Measurements from ENCODE around the gene EYA4.

Gene EYA4

GRCh38 chr6:133377219-133377618 lies 136.1 kb downstream of the EYA4 start:
- H3K4me2 ChIP-seq (ENCODE audit: low read depth, low read length, poor library complexity, severe bottlenecking): no peak overlapping the region
- no peak for TF ChIP-seq EZH2phosphoT487 (conservative IDR thresholded peaks at IDR 0.05; ENCODE audit: low read length)
- TF ChIP-seq CTCF (IDR thresholded peaks at IDR 0.05; ENCODE audit: insufficient read depth, low read length, poor library complexity, severe bottlenecking): no peak

GRCh38 chr6:133380047-133380446 lies 138.9 kb downstream of the EYA4 start:
- no peak overlapping the region for H3K4me3 ChIP-seq (ENCODE audit: insufficient read depth, low read length, poor library complexity, severe bottlenecking)
- no peak overlapping the region for H2AFZ ChIP-seq (ENCODE audit: low read depth, low read length, severe bottlenecking)
- TF ChIP-seq EZH2phosphoT487 (conservative IDR thresholded peaks at IDR 0.05; ENCODE audit: low read length) (no peak), CTCF (IDR thresholded peaks at IDR 0.05; ENCODE audit: insufficient read depth, low read length, poor library complexity, severe bottlenecking) (no peak)
- H4K20me1 ChIP-seq (ENCODE audit: low read depth, low read length): no peaks in the 10 kb centered on the region
- no peaks in the 10 kb centered on the region for H3K36me3 ChIP-seq (ENCODE audit: low read length)
- no peak overlapping the region for H3K4me2 ChIP-seq (ENCODE audit: low read depth, low read length, poor library complexity, severe bottlenecking)
- H3K27me3 ChIP-seq (ENCODE audit: low read length): no peaks in the 10 kb centered on the region
- no peak overlapping the region for H3K9ac ChIP-seq (ENCODE audit: low read length)
- no peaks in the 10 kb centered on the region for H3K9me2 ChIP-seq (replicated peaks; ENCODE audit: insufficient read depth, low read length)
- H3F3A ChIP-seq (ENCODE audit: insufficient read depth): no peaks in the 10 kb centered on the region
- H3K9me3 ChIP-seq (ENCODE audit: insufficient read depth, low read length): no peaks in the 10 kb centered on the region
- no peaks in the 10 kb centered on the region for H3K79me2 ChIP-seq (ENCODE audit: insufficient read depth, low read length)
- no peak overlapping the region for H3K27ac ChIP-seq (ENCODE audit: low read depth, low read length)

More at GRCh38 chr6:133377219-133377618, 136.1 kb downstream of the EYA4 start:
- Histone ChIP-seq H3K79me2 (ENCODE audit: insufficient read depth, low read length) (no peaks in the 10 kb centered on the region), H3K27ac (ENCODE audit: low read depth, low read length) (no peak overlapping the region), H3K36me3 (ENCODE audit: low read length) (no peaks in the 10 kb centered on the region), H3K9ac (ENCODE audit: low read length) (no peak overlapping the region), H4K20me1 (ENCODE audit: low read depth, low read length) (no peaks in the 10 kb centered on the region), H3K9me3 (ENCODE audit: insufficient read depth, low read length) (no peaks in the 10 kb centered on the region), H3K9me2 (replicated peaks; ENCODE audit: insufficient read depth, low read length) (no peaks in the 10 kb centered on the region), H3K4me3 (ENCODE audit: insufficient read depth, low read length, poor library complexity, severe bottlenecking) (no peak overlapping the region), H2AFZ (ENCODE audit: low read depth, low read length, severe bottlenecking) (no peak overlapping the region), H3F3A (ENCODE audit: insufficient read depth) (no peaks in the 10 kb centered on the region), H3K27me3 (ENCODE audit: low read length) (no peaks in the 10 kb centered on the region)

- H3K27ac ChIP-seq (ENCODE audit: low read depth, low read length): no peak overlapping the region
- no peaks in the 10 kb centered on the region for H3K9me3 ChIP-seq (ENCODE audit: insufficient read depth, low read length)
- no peak overlapping the region for H3K4me2 ChIP-seq (ENCODE audit: low read depth, low read length, poor library complexity, severe bottlenecking)
- TF ChIP-seq CTCF (IDR thresholded peaks at IDR 0.05; ENCODE audit: insufficient read depth, low read length, poor library complexity, severe bottlenecking) (no peak), EZH2phosphoT487 (conservative IDR thresholded peaks at IDR 0.05; ENCODE audit: low read length) (no peak)
- H3K27me3 ChIP-seq (ENCODE audit: low read length): no peaks in the 10 kb centered on the region
- H4K20me1 ChIP-seq (ENCODE audit: low read depth, low read length): no peaks in the 10 kb centered on the region
- no peaks in the 10 kb centered on the region for H3F3A ChIP-seq (ENCODE audit: insufficient read depth)
- H2AFZ ChIP-seq (ENCODE audit: low read depth, low read length, severe bottlenecking): no peak overlapping the region
- H3K36me3 ChIP-seq (ENCODE audit: low read length): no peaks in the 10 kb centered on the region
- no peak overlapping the region for H3K4me3 ChIP-seq (ENCODE audit: insufficient read depth, low read length, poor library complexity, severe bottlenecking)
- H3K9me2 ChIP-seq (replicated peaks; ENCODE audit: insufficient read depth, low read length): no peaks in the 10 kb centered on the region
- no peaks in the 10 kb centered on the region for H3K79me2 ChIP-seq (ENCODE audit: insufficient read depth, low read length)
- no peak overlapping the region for H3K9ac ChIP-seq (ENCODE audit: low read length)
Observed at GRCh38 chr6:133380723-133381122, 139.6 kb downstream of the EYA4 start.

Measured in SU-DHL-6 (cell line).